HG02678 (cell line): ENCODE results near the gene BTN1A1.

Experiments used
- ATAC-seq: cut with Tn5 transposase; IDR thresholded peaks from one replicate; pipeline ENCODE4 v1.9.1; 2021; ENCODE audit warnings: mild to moderate bottlenecking, moderate library complexity; ENCODE audit not compliant: unreplicated experiment

The BTN1A1 gene

GRCh38 chr6:26556263-26557070 lies 56.4 kb downstream of the BTN1A1 start:
- ATAC-seq, result no peak
